Thyroid gland (tissue), 4 donors: ENCODE data around the gene ST14.

ENCODE experiments used
- CTCF ChIP-seq, 6 experiments: fragments of 200-600 bp in 3 of 6; fragments of 450-650 bp in 3 of 6; sonication (generic) in 3 of 6; IDR thresholded peaks; one replicate each; pipeline ENCODE4 v1.5.1; 2016 to 2019; ENCODE audit warnings: antibody characterized with exemption in 6 of 6, mild to moderate bottlenecking in 2 of 6, inconsistent platforms in 1 of 6, moderate library complexity in 1 of 6
- POLR2A ChIP-seq, 2 donors: fragments of 450-650 bp; IDR thresholded peaks; one replicate each; pipeline ENCODE4 v1.6.1; 2017; ENCODE audit warnings: antibody characterized with exemption in 2 of 2, mild to moderate bottlenecking in 2 of 2, moderate library complexity in 1 of 2

GRCh38 chr11:130180896-130181294, 21.3 kb downstream of the ST14 start:
- no peak for TF ChIP-seq CTCF (IDR thresholded peaks at IDR 0.05)
- TF ChIP-seq POLR2A (IDR thresholded peaks at IDR 0.05), result no peak
